IMR-90 (cell line): Measurements from ENCODE around the gene PPP1R14B. TPM values are rescaled to one million over a fixed set of nuclear protein-coding genes. Genes with fewer than 3 reads are reported as not detected.

Experiments used
- ATAC-seq: fragments of 200-7000 bp; cut with Tn5 transposase; 2 replicates; pipeline ENCODE4 v1.9.1; 2020; ENCODE audit warnings: low read depth, mild to moderate bottlenecking, moderate library complexity
- BruUV-seq: library from RNA; stranded (reverse); fragments of 400-500 nt; replicated peaks from 2 replicates; lab custom pipeline; 2021; lab: Mats Ljungman, UMichigan
- CTCF ChIA-PET: fragments of 300-600 bp; formaldehyde crosslinking; extraction: SDS; loops from one replicate; lab custom pipeline; 2021; ENCODE audit warnings: antibody characterized with exemption; lab: Yijun Ruan, JAX
- POLR2A ChIA-PET: fragments of 300-600 bp; sonication (Branson Sonifier 250); formaldehyde crosslinking; loops from one replicate; lab custom pipeline; 2022; ENCODE audit warnings: antibody characterized with exemption; ENCODE audit not compliant: unreplicated experiment; lab: Charles Lee
- DNase-seq: peaks from one replicate; pipeline ENCODE4 v3.0.0; 2013
- H2AFZ ChIP-seq: replicated peaks from 2 replicates; pipeline ENCODE3; 2013; ENCODE audit warnings: low read length, mild to moderate bottlenecking; ENCODE audit not compliant: poor library complexity
- H2AK5ac ChIP-seq: 2 replicates; pipeline ENCODE4 v1.6.1; 2013; ENCODE audit warnings: low read depth, low read length, inconsistent platforms
- H2AK9ac ChIP-seq: replicated peaks from 2 replicates; pipeline ENCODE3; 2013; ENCODE audit warnings: mild to moderate bottlenecking, low read depth, low read length, moderate library complexity; ENCODE audit not compliant: poor library complexity
- H2BK120ac ChIP-seq: 2 replicates; pipeline ENCODE4 v1.6.1; 2013; ENCODE audit warnings: low read depth, low read length, inconsistent platforms
- H2BK15ac ChIP-seq: 3 replicates; pipeline ENCODE4 v1.6.1; 2013; ENCODE audit warnings: low read depth, low read length, inconsistent platforms
- H2BK20ac ChIP-seq: 2 replicates; pipeline ENCODE4 v1.6.1; 2013; ENCODE audit warnings: low read depth, mild to moderate bottlenecking, inconsistent platforms, low read length, moderate library complexity
- H2BK5ac ChIP-seq: 2 replicates; pipeline ENCODE4 v1.6.1; 2013; ENCODE audit warnings: mild to moderate bottlenecking, low read depth, low read length, inconsistent platforms; ENCODE audit not compliant: poor library complexity, severe bottlenecking
- H3K14ac ChIP-seq: replicated peaks from 2 replicates; pipeline ENCODE4 v1.6.1; 2013; ENCODE audit warnings: low read depth, low read length, inconsistent platforms
- H3K18ac ChIP-seq: 2 replicates; pipeline ENCODE4 v1.6.1; 2013; ENCODE audit warnings: low read depth, low read length, control low read depth
- H3K23ac ChIP-seq: 2 replicates; pipeline ENCODE4 v1.6.1; 2013; ENCODE audit warnings: low read depth, low read length, inconsistent platforms
- H3K27ac ChIP-seq: 2 replicates; pipeline ENCODE4 v1.5.1; 2013; ENCODE audit warnings: mild to moderate bottlenecking, control low read depth, low read length; ENCODE audit not compliant: insufficient read depth
- H3K27me3 ChIP-seq: 2 replicates; pipeline ENCODE4 v1.6.1; 2013; ENCODE audit warnings: low read length; ENCODE audit not compliant: control insufficient read depth, insufficient read depth
- H3K36me3 ChIP-seq: 2 replicates; pipeline ENCODE4 v1.6.1; 2013; ENCODE audit warnings: low read length, mixed read lengths; ENCODE audit not compliant: control insufficient read depth, insufficient read depth
- H3K4ac ChIP-seq: 2 replicates; pipeline ENCODE4 v1.6.1; 2013; ENCODE audit warnings: low read depth, low read length, inconsistent platforms
- H3K4me1 ChIP-seq: 2 replicates; pipeline ENCODE4 v1.6.1; 2013; ENCODE audit warnings: low read length, mixed read lengths; ENCODE audit not compliant: control insufficient read depth, insufficient read depth
- H3K4me2 ChIP-seq: 2 replicates; pipeline ENCODE4 v1.6.1; 2013; ENCODE audit warnings: low read depth, mild to moderate bottlenecking, control low read depth, low read length, moderate library complexity
- H3K4me3 ChIP-seq: 2 replicates; pipeline ENCODE4 v1.5.1; 2013; ENCODE audit warnings: low read depth, mild to moderate bottlenecking, control low read depth, low read length, moderate library complexity; ENCODE audit not compliant: insufficient read depth
- H3K56ac ChIP-seq: 2 replicates; pipeline ENCODE4 v1.6.1; 2013; ENCODE audit warnings: low read length, inconsistent platforms; ENCODE audit not compliant: insufficient read depth; ENCODE audit errors: extremely low read depth
- H3K79me1 ChIP-seq, 2 experiments: 2 replicates each; pipeline ENCODE4 v1.6.1; 2013; ENCODE audit warnings: low read length in 2 of 2, inconsistent platforms in 1 of 2, low read depth in 1 of 2
- H3K9ac ChIP-seq: 2 replicates; pipeline ENCODE4 v1.6.1; 2013; ENCODE audit warnings: low read depth, low read length, control low read depth
- H3K9me1 ChIP-seq: 2 replicates; pipeline ENCODE4 v1.6.1; 2013; ENCODE audit warnings: low read length, inconsistent platforms; ENCODE audit not compliant: insufficient read depth
- H3K9me3 ChIP-seq: 2 replicates; pipeline ENCODE4 v1.6.1; 2013; ENCODE audit warnings: low read length; ENCODE audit not compliant: control insufficient read depth, insufficient read depth
- H4K20me1 ChIP-seq: 2 replicates; pipeline ENCODE4 v1.6.1; 2013; ENCODE audit warnings: low read length, inconsistent platforms; ENCODE audit not compliant: insufficient read depth
- H4K5ac ChIP-seq: 2 replicates; pipeline ENCODE4 v1.6.1; 2013; ENCODE audit warnings: mild to moderate bottlenecking, low read depth, low read length, control low read depth
- H4K8ac ChIP-seq, 2 experiments: 2 replicates each; pipeline ENCODE4 v1.6.1; 2013; ENCODE audit warnings: low read depth in 2 of 2, low read length in 2 of 2, control low read depth in 1 of 2, inconsistent platforms in 1 of 2
- H4K91ac ChIP-seq: 2 replicates; pipeline ENCODE4 v1.6.1; 2013; ENCODE audit warnings: low read depth, low read length, inconsistent platforms; ENCODE audit not compliant: insufficient read depth
- POLR2A ChIP-seq: IDR thresholded peaks from 2 replicates; pipeline ENCODE4 v1.6.1; 2012; ENCODE audit warnings: mild to moderate bottlenecking, low read depth, low read length
- RAD21 ChIP-seq: IDR thresholded peaks from 2 replicates; pipeline ENCODE4 v1.6.1; 2012; ENCODE audit warnings: low read length, improper control_type of control experiment
- WGBS, 2 experiments: methylation state at CpG; one replicate each; pipeline versions ENCODE4 v1.1.5 to v1.1.7; 2013; ENCODE audit warnings: missing lambda C conversion rate in 2 of 2; ENCODE audit not compliant: insufficient read length in 1 of 2; ENCODE audit errors: extremely low coverage in 2 of 2; 5-methylcytosine and 5-hydroxymethylcytosine counted together
- dilution Hi-C: fragments of 300-500 bp; cut with HindIII; formaldehyde crosslinking; loops from one replicate; pipeline ENCODE4 v1.14.3; 2018; ENCODE audit warnings: low sequenced_read_pairs; ENCODE audit not compliant: unreplicated experiment
- in situ Hi-C: fragments of 300-500 bp; cut with MboI; formaldehyde crosslinking; loops from 3 replicates; pipeline ENCODE4 v1.14.3; 2019; ENCODE audit warnings: low sequenced_read_pairs, inconsistent platforms, mixed read lengths
- intact Hi-C: fragments of 100-400 bp; cut with micrococcal nuclease; formaldehyde crosslinking; loops from 2 replicates; pipeline ENCODE4 v1.10.0; 2022
- polyA plus RNA-seq, 3 experiments: library from polyadenylated mRNA; depleted of rRNA; stranded (reverse); fragments of >200 nt; gene quantifications; 2 replicates each; pipeline ENCODE4 v1.2.3, GENCODE V29; 2012; ENCODE audit warnings: low replicate concordance in 1 of 3
- total RNA-seq: library from RNA; depleted of rRNA; stranded (reverse); fragments of >200 nt; gene quantifications from 2 replicates; pipeline ENCODE4 v1.2.3, GENCODE V29; 2012

The PPP1R14B gene
- total and polyA plus RNA-seq, 2 of the 4 experiments (the other 2 are of a cell fraction), result 176 to 257 TPM

DNA sequence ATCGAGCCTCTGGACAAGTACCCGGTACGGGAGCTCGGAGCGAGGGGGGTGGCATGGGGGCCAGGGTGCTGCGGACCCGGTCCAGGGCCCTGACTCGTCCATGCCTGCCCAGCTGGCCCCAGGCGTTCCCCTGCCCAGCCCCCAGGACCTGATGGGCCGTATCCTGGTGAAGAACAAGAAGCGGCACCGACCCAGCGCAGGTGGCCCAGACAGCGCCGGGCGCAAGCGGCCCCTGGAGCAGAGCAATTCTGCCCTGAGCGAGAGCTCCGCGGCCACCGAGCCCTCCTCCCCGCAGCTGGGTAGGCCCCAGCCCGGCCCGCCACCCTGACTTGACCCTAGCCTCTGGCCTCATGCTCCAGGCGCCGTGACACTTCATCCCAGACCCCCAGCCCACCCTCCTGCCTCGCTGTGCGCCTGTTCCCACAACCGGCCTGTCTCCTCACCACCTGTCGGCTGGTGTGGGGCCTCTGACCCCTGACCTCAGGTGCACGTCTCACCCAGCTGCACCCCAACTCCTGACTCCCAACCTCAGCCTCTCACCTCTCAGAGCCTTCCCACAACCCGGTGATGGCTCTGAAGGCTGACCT, 12.3 kb upstream of the PPP1R14B start:
- no peak overlapping the region for H3K27ac ChIP-seq
- H2BK15ac ChIP-seq, result no peak overlapping the region
- H2AFZ ChIP-seq, result no peak overlapping the region
- DNase-seq, result no peak
- CTCF ChIA-PET, result no interaction called here
- peaks cover 9% of the 10 kb centered on the region for H3K4me1 ChIP-seq
- H3K9ac ChIP-seq, result no peak overlapping the region
- intact Hi-C loops, result no loop called here
- no peaks in the 10 kb centered on the region for H3K27me3 ChIP-seq
- no peaks in the 10 kb centered on the region for H3K9me3 ChIP-seq
- H4K5ac ChIP-seq, result no peak overlapping the region
- H3K4ac ChIP-seq, result no peak overlapping the region
- H2BK20ac ChIP-seq, result no peak overlapping the region
- H3K9me1 ChIP-seq, result 0 out of 2 replicates have a peak, but pooled peaks cover 5% of the 10 kb centered on the region
- no peak overlapping the region for H4K8ac ChIP-seq
- H3K18ac ChIP-seq, result no peak overlapping the region
- H3K79me1 ChIP-seq, result peaks cover 7 to 55% of the 10 kb centered on the region in 2 experiments; a peak in 3 of 4 replicates
- no peak overlapping the region for H3K4me3 ChIP-seq
- no peaks in the 10 kb centered on the region for H4K20me1 ChIP-seq
- WGBS, 2 experiments, result 94% methylated on average over 24 of the region's 32 CpGs; no CpG with 5 or more reads in 1 of the 2 experiments
- no peak overlapping the region for H3K4me2 ChIP-seq
- no peak for ATAC-seq
- no peak overlapping the region for H3K14ac ChIP-seq
- BruUV-seq, result no TSS peak
- H2BK120ac ChIP-seq, result no peak overlapping the region
- in situ Hi-C loops, result no loop called here
- dilution Hi-C loops, result no loop called here
- H3K36me3 ChIP-seq, result peaks cover 67% of the 10 kb centered on the region
- no peak overlapping the region for H3K23ac ChIP-seq
- TF ChIP-seq POLR2A (no peak), RAD21 (no peak)
- H3K56ac ChIP-seq, result no peak overlapping the region
- H2BK5ac ChIP-seq, result no peak overlapping the region
- H4K91ac ChIP-seq, result no peak overlapping the region
- H2AK9ac ChIP-seq, result no peak overlapping the region
- POLR2A ChIA-PET, result no interaction called here
- no peak overlapping the region for H2AK5ac ChIP-seq
